ENCODE measurements around the gene KANSL2.
"Not testable (repeated sequence)": the region's sequence is repeated elsewhere in the genome, so short reads cannot be mapped to it uniquely, and the experiment has no call there.

The KANSL2 gene

GRCh38 chr12:48681399-48681709 is 684 bp downstream of the KANSL2 start:
- no peak for TF ChIP-seq CTCF (IDR thresholded peaks at IDR 0.05; ENCODE audit: low read depth, low read length)
- no peak for DNase-seq (ENCODE audit: extremely low read depth, low read depth)

GRCh38 chr12:48680861-48681260 is 1.2 kb downstream of the KANSL2 start:
- no peak for DNase-seq (ENCODE audit: extremely low read depth, low read depth)
- TF ChIP-seq CTCF (IDR thresholded peaks at IDR 0.05; ENCODE audit: low read depth, low read length): no peak

GRCh38 chr12:48678551-48679185 is 3.4 kb downstream of the KANSL2 start:
- TF ChIP-seq CTCF (IDR thresholded peaks at IDR 0.05; ENCODE audit: low read depth, low read length): no peak
- no peak for DNase-seq (ENCODE audit: extremely low read depth, low read depth)

- no peak for TF ChIP-seq CTCF (IDR thresholded peaks at IDR 0.05; ENCODE audit: low read depth, low read length)
- DNase-seq (ENCODE audit: extremely low read depth, low read depth): no peak
Observed at GRCh38 chr12:48671231-48671856, 10.7 kb downstream of the KANSL2 start.

- TF ChIP-seq CTCF (IDR thresholded peaks at IDR 0.05; ENCODE audit: low read depth, low read length): no peak
- no peak for DNase-seq (ENCODE audit: extremely low read depth, low read depth)
Observed at GRCh38 chr12:48668996-48669395, 13.0 kb downstream of the KANSL2 start.

- DNase-seq (ENCODE audit: extremely low read depth, low read depth): no peak
- no peak for TF ChIP-seq CTCF (IDR thresholded peaks at IDR 0.05; ENCODE audit: low read depth, low read length)
Observed at GRCh38 chr12:48659863-48660262, 22.2 kb downstream of the KANSL2 start.

- no peak for DNase-seq (ENCODE audit: extremely low read depth, low read depth)
- no peak for TF ChIP-seq CTCF (IDR thresholded peaks at IDR 0.05; ENCODE audit: low read depth, low read length)
Observed at GRCh38 chr12:48651681-48652080, 30.4 kb downstream of the KANSL2 start.

GRCh38 chr12:48645354-48645753 is 36.7 kb downstream of the KANSL2 start:
- DNase-seq (ENCODE audit: extremely low read depth, low read depth): not testable (repeated sequence)
